ENCODE measurements around the gene C2orf81. TPM values are rescaled to one million over a fixed set of nuclear protein-coding genes. Genes with fewer than 3 reads are reported as not detected.

The C2orf81 gene
- polyA plus RNA-seq, 1 of the 3 experiments (the other 2 are of a cell fraction): 2.5 TPM

GRCh38 chr2:74413001-74413698 is 8.3 kb downstream of the C2orf81 start:
- H3K9me2 ChIP-seq: no peaks in the 10 kb centered on the region

More at GRCh38 chr2:74413001-74413698, 8.3 kb downstream of the C2orf81 start:
- ChIA-PET CTCF (interaction anchor here (0.7 to 3.9 kb wide), 3 partner anchors 8 to 78 kb away, joined by 4 to 18 read pairs (median 5); partner anchors contain the start of genes C2orf81 and WDR54), POLR2A (interaction anchor here (1.6 kb wide), 1 partner anchor 8 kb away, joined by 4 read pairs; the partner anchor contains the start of genes C2orf81 and WDR54)
- Histone ChIP-seq H3K4me2 (no peak overlapping the region), H3K4me3 (ENCODE audit: low read depth in 2 of 2, low read length in 1 of 2) (no peak overlapping the region), H2AFZ (ENCODE audit: low read depth) (no peak overlapping the region), H3K79me2 (ENCODE audit: insufficient read depth) (no peaks in the 10 kb centered on the region), H3K27me3 (ENCODE audit: insufficient read depth) (no peaks in the 10 kb centered on the region), H3K4me1 (ENCODE audit: control insufficient read depth in 1 of 2, insufficient read depth in 2 of 2, low read depth in 1 of 2, low read length in 1 of 2) (peaks cover 0 to 2% of the 10 kb centered on the region in 2 experiments; a peak in 1 of 4 replicates), H3F3A (replicated peaks; ENCODE audit: insufficient read depth) (no peaks in the 10 kb centered on the region), H3K9ac (no peak overlapping the region), H3K27ac (ENCODE audit: low read depth in 2 of 2, low read length in 1 of 2) (no peak overlapping the region), H3K36me3 (replicated peaks in 1 of 2; ENCODE audit: control insufficient read depth in 1 of 2, insufficient read depth in 2 of 2, low read length in 1 of 2) (no peaks in the 10 kb centered on the region), H3K9me3 (no peaks in the 10 kb centered on the region), H4K20me1 (ENCODE audit: insufficient read depth) (no peaks in the 10 kb centered on the region)
- no peak for DNase-seq
- TF ChIP-seq SIN3A (IDR thresholded peaks at IDR 0.05; ENCODE audit: borderline replicate concordance, low read depth, low read length) (no peak), FOXJ3 (CRISPR knock-in tag; IDR thresholded peaks at IDR 0.05) (no peak), GATA2 (CRISPR knock-in tag; IDR thresholded peaks at IDR 0.05) (no peak), RAD21 (IDR thresholded peaks at IDR 0.05; ENCODE audit: low read length) (no peak), NFIC (IDR thresholded peaks at IDR 0.05; ENCODE audit: borderline replicate concordance) (no peak), NRF1 (IDR thresholded peaks at IDR 0.05; ENCODE audit: low read depth, low read length) (no peak), FOXM1 (IDR thresholded peaks at IDR 0.05; ENCODE audit: low read depth) (no peak), FOSL2 (IDR thresholded peaks at IDR 0.05; ENCODE audit: borderline replicate concordance, low read depth) (no peak), MXI1 (IDR thresholded peaks at IDR 0.05; ENCODE audit: low read depth, low read length) (no peak), POLR2AphosphoS5 (IDR thresholded peaks at IDR 0.05; ENCODE audit: low read depth, low read length) (no peak), TAF1 (IDR thresholded peaks at IDR 0.05; ENCODE audit: borderline replicate concordance, low read depth, low read length) (no peak), SMC3 (IDR thresholded peaks at IDR 0.05; ENCODE audit: low read depth, low read length) (no peak), ZBTB33 (IDR thresholded peaks at IDR 0.05; ENCODE audit: borderline replicate concordance, low read depth) (no peak)
- TF ChIP-seq, protein P1, sequence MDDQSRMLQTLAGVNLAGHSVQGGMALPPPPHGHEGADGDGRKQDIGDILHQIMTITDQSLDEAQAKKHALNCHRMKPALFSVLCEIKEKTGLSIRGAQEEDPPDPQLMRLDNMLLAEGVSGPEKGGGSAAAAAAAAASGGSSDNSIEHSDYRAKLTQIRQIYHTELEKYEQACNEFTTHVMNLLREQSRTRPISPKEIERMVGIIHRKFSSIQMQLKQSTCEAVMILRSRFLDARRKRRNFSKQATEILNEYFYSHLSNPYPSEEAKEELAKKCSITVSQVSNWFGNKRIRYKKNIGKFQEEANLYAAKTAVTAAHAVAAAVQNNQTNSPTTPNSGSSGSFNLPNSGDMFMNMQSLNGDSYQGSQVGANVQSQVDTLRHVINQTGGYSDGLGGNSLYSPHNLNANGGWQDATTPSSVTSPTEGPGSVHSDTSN (IDR thresholded peaks at IDR 0.05): no peak
- TF ChIP-seq, protein P2, sequence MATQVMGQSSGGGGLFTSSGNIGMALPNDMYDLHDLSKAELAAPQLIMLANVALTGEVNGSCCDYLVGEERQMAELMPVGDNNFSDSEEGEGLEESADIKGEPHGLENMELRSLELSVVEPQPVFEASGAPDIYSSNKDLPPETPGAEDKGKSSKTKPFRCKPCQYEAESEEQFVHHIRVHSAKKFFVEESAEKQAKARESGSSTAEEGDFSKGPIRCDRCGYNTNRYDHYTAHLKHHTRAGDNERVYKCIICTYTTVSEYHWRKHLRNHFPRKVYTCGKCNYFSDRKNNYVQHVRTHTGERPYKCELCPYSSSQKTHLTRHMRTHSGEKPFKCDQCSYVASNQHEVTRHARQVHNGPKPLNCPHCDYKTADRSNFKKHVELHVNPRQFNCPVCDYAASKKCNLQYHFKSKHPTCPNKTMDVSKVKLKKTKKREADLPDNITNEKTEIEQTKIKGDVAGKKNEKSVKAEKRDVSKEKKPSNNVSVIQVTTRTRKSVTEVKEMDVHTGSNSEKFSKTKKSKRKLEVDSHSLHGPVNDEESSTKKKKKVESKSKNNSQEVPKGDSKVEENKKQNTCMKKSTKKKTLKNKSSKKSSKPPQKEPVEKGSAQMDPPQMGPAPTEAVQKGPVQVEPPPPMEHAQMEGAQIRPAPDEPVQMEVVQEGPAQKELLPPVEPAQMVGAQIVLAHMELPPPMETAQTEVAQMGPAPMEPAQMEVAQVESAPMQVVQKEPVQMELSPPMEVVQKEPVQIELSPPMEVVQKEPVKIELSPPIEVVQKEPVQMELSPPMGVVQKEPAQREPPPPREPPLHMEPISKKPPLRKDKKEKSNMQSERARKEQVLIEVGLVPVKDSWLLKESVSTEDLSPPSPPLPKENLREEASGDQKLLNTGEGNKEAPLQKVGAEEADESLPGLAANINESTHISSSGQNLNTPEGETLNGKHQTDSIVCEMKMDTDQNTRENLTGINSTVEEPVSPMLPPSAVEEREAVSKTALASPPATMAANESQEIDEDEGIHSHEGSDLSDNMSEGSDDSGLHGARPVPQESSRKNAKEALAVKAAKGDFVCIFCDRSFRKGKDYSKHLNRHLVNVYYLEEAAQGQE (IDR thresholded peaks at IDR 0.05; ENCODE audit: low read depth, low read length): no peak
- 82% methylated on average over 5 of the region's 8 CpGs for WGBS (ENCODE audit: low lambda C conversion rate)
